ENCODE measurements around the gene RNF130.

DNA sequence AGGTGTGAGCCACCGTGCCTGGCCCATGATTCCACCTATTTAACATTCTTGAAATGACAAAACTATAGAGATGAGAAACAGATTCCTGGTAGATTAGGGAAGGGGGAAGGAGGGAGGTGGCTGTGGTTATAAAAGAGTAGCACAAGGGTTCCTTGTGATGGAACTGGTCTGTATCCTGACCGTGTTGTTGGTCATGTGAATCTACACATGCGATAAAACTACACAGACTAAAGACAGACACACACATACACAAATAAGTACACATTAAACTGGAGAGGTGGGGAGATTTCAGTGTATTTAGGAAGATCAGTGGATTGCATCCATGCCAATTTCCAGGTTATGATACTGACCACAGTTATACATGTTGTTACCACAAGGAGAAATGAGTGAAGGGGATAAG, 60.9 kb downstream of the RNF130 start:
- TF ChIP-seq, protein P1, sequence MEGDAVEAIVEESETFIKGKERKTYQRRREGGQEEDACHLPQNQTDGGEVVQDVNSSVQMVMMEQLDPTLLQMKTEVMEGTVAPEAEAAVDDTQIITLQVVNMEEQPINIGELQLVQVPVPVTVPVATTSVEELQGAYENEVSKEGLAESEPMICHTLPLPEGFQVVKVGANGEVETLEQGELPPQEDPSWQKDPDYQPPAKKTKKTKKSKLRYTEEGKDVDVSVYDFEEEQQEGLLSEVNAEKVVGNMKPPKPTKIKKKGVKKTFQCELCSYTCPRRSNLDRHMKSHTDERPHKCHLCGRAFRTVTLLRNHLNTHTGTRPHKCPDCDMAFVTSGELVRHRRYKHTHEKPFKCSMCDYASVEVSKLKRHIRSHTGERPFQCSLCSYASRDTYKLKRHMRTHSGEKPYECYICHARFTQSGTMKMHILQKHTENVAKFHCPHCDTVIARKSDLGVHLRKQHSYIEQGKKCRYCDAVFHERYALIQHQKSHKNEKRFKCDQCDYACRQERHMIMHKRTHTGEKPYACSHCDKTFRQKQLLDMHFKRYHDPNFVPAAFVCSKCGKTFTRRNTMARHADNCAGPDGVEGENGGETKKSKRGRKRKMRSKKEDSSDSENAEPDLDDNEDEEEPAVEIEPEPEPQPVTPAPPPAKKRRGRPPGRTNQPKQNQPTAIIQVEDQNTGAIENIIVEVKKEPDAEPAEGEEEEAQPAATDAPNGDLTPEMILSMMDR (IDR thresholded peaks at IDR 0.05), result no peak
- TF ChIP-seq POLR2A (IDR thresholded peaks at IDR 0.05), result no peak
